Esophagus squamous epithelium (tissue), 4 donors: ENCODE data around the gene FER1L5.

Source experiments
- CTCF ChIP-seq, 6 experiments: fragments of 450-650 bp in 4 of 6; fragments of 200-600 bp in 2 of 6; sonication (generic) in 2 of 6; IDR thresholded peaks; one replicate each; pipeline ENCODE4 v1.5.1; 2016 to 2019; ENCODE audit warnings: antibody characterized with exemption in 6 of 6, mild to moderate bottlenecking in 4 of 6, moderate library complexity in 4 of 6
- POLR2A ChIP-seq, 4 donors: fragments of 450-650 bp; IDR thresholded peaks; one replicate each; pipeline ENCODE4 v1.6.1; 2017; ENCODE audit warnings: antibody characterized with exemption in 4 of 4, mild to moderate bottlenecking in 4 of 4, moderate library complexity in 3 of 4

GRCh38 chr2:96663829-96664228 lies 21.3 kb downstream of the FER1L5 start:
- TF ChIP-seq CTCF (IDR thresholded peaks at IDR 0.05) (no peak), POLR2A (IDR thresholded peaks at IDR 0.05) (no peak)
